H1 (cell line): Measurements from ENCODE around the gene NRIP3. TPM values are rescaled to one million over a fixed set of nuclear protein-coding genes. Genes with fewer than 3 reads are reported as not detected.

ENCODE experiments used
- CEBPB ChIP-seq: IDR thresholded peaks from 2 replicates; pipeline ENCODE4 v1.6.1; 2012; ENCODE audit warnings: low read depth, low read length
- CHD7 ChIP-seq: fragments of 300-600 bp; sonication (generic); IDR thresholded peaks from 2 replicates; pipeline ENCODE4 v1.7.1; 2012; ENCODE audit warnings: low read length, moderate library complexity, mild to moderate bottlenecking, inconsistent platforms; ENCODE audit not compliant: insufficient replicate concordance
- EGR1 ChIP-seq: IDR thresholded peaks from 2 replicates; pipeline ENCODE4 v1.6.1; 2011; ENCODE audit warnings: low read depth, low read length, borderline replicate concordance
- GABPA ChIP-seq: IDR thresholded peaks from 2 replicates; pipeline ENCODE4 v1.6.1; 2011; ENCODE audit warnings: mild to moderate bottlenecking, low read length, moderate library complexity, borderline replicate concordance; ENCODE audit not compliant: insufficient read depth
- TAF1 ChIP-seq: IDR thresholded peaks from 2 replicates; pipeline ENCODE4 v1.6.1; 2011; ENCODE audit warnings: mild to moderate bottlenecking, low read depth, low read length
- TCF12 ChIP-seq: IDR thresholded peaks from 2 replicates; pipeline ENCODE4 v1.6.1; 2011; ENCODE audit warnings: low read depth, mild to moderate bottlenecking, low read length
- polyA plus RNA-seq, 7 experiments: library from polyadenylated mRNA; depleted of rRNA in 3 of 7; stranded (reverse) in 5 of 7; unstranded in 2 of 7; fragments of >200 nt in 5 of 7; fragments of 200-250 nt in 2 of 7; gene quantifications; 1 replicate in 5 of 7; 2 replicates in 1 of 7; 4 replicates in 1 of 7; pipeline versions ENCODE4 v1.2.1 to v1.2.3, GENCODE V29; 2011 to 2013; ENCODE audit warnings: missing spikeins in 2 of 7, mixed read lengths in 2 of 7
- total RNA-seq: library from RNA; stranded (reverse); fragmentation: NEBNext Ultra II Directional; extraction: Animal tissue kit (Norgen Biotek cat#: 25700); gene quantifications from 2 replicates; pipeline ENCODE4 v1.2.1, GENCODE V29; 2021

Gene NRIP3
- total and polyA plus RNA-seq, 2 of the 8 experiments (the other 6 are each of a cell fraction or from before 2014, with no cell fraction given): 3.9 to 7.1 TPM

- TF ChIP-seq CHD7: no peak
- no peak for TF ChIP-seq CEBPB
- TF ChIP-seq EGR1: no peak
- TF ChIP-seq TAF1: no peak
- no peak for TF ChIP-seq GABPA
- TF ChIP-seq TCF12: no peak
Observed at GRCh38 chr11:9029422-9029821, 25.6 kb upstream of the NRIP3 start (continued).
